ENCODE measurements around the gene ZNF644.
"Not testable (repeated sequence)": the region's sequence is repeated elsewhere in the genome, so short reads cannot be mapped to it uniquely, and the experiment has no call there.

GRCh38 chr1:90892196-90892595 lies 129.6 kb downstream of the ZNF644 start:
- not testable (repeated sequence) for TF ChIP-seq POLR2A (IDR thresholded peaks at IDR 0.05); CTCF (IDR thresholded peaks at IDR 0.05 in 4 of 5, conservative IDR thresholded peaks at IDR 0.05 in 1 of 5)

Measured in gastrocnemius medialis (tissue), 4 donors.